Naive thymus-derived CD4-positive, alpha-beta T cell (primary cell): Measurements from ENCODE around the gene TMEM86B. TPM values are rescaled to one million over a fixed set of nuclear protein-coding genes. Genes with fewer than 3 reads are reported as not detected.
A peak's percentile ranks its signal among the peaks of the same experiment; 100 is the strongest.

Source experiments
- ATAC-seq: fragments of 150-1000 bp; cut with Tn5 transposase; 2 replicates; pipeline ENCODE4 v1.10.0; 2021; ENCODE audit warnings: mild to moderate bottlenecking, moderate library complexity
- CTCF ChIA-PET: fragments of 350-600 bp; sonication (Branson Sonifier 250); formaldehyde crosslinking; loops from one replicate; lab custom pipeline; 2021; ENCODE audit warnings: antibody characterized with exemption; lab: Charles Lee
- POLR2A ChIA-PET: fragments of 350-600 bp; sonication (Branson Sonifier 250); formaldehyde crosslinking; loops from one replicate; lab custom pipeline; 2021; ENCODE audit warnings: antibody characterized with exemption, inconsistent platforms; lab: Charles Lee
- DNase-seq, 9 donors: peaks; one replicate each; pipeline versions ENCODE4 v3.0.0 to v3.0.0-alpha.2; 2020 to 2022; ENCODE audit warnings: mixed read lengths in 1 of 9
- H3K27ac ChIP-seq: one replicate; pipeline ENCODE4 v1.7.0; 2013; ENCODE audit warnings: mild to moderate bottlenecking, low read depth, low read length, moderate library complexity
- H3K27me3 ChIP-seq, 2 donors: one replicate each; pipeline ENCODE4 v1.7.0; 2013; ENCODE audit warnings: low read length in 2 of 2, mild to moderate bottlenecking in 2 of 2, moderate library complexity in 2 of 2; ENCODE audit not compliant: control insufficient read depth in 2 of 2, insufficient read depth in 2 of 2
- H3K36me3 ChIP-seq, 3 experiments: 1 replicate in 2 of 3; 2 replicates in 1 of 3; pipeline ENCODE4 v1.7.0; 2013; ENCODE audit warnings: low read length in 3 of 3, mild to moderate bottlenecking in 3 of 3, moderate library complexity in 1 of 3; ENCODE audit not compliant: insufficient read depth in 3 of 3, control insufficient read depth in 2 of 3
- H3K4me1 ChIP-seq, 2 donors: one replicate each; pipeline ENCODE4 v1.7.0; 2013; ENCODE audit warnings: low read length in 2 of 2, mild to moderate bottlenecking in 2 of 2, moderate library complexity in 1 of 2; ENCODE audit not compliant: control insufficient read depth in 2 of 2, insufficient read depth in 2 of 2
- H3K4me3 ChIP-seq: 2 replicates; pipeline ENCODE4 v1.7.0; 2013; ENCODE audit warnings: mild to moderate bottlenecking, low read length
- H3K9me3 ChIP-seq, 3 experiments: 1 replicate in 2 of 3; 2 replicates in 1 of 3; pipeline ENCODE4 v1.7.0; 2013; ENCODE audit warnings: low read length in 3 of 3; ENCODE audit not compliant: control insufficient read depth in 2 of 3
- H3K27ac Mint-ChIP-seq, 9 donors: one replicate each; pipeline ENCODE4 v1.8.0; 2020 to 2022; ENCODE audit warnings: mixed read lengths in 9 of 9, mild to moderate bottlenecking in 8 of 9, moderate library complexity in 5 of 9, inconsistent platforms in 2 of 9
- H3K27me3 Mint-ChIP-seq, 5 donors: one replicate each; pipeline ENCODE4 v1.8.0; 2021 to 2022; ENCODE audit warnings: mixed read lengths in 5 of 5, mild to moderate bottlenecking in 1 of 5
- H3K36me3 Mint-ChIP-seq, 5 donors: one replicate each; pipeline ENCODE4 v1.8.0; 2020 to 2022; ENCODE audit warnings: mixed read lengths in 5 of 5, mild to moderate bottlenecking in 3 of 5, inconsistent platforms in 1 of 5
- H3K4me1 Mint-ChIP-seq, 7 donors: one replicate each; pipeline ENCODE4 v1.8.0; 2020 to 2022; ENCODE audit warnings: mixed read lengths in 7 of 7, mild to moderate bottlenecking in 3 of 7, inconsistent platforms in 1 of 7
- H3K4me3 Mint-ChIP-seq, 10 donors: one replicate each; pipeline ENCODE4 v1.8.0; 2020 to 2022; ENCODE audit warnings: mild to moderate bottlenecking in 10 of 10, mixed read lengths in 10 of 10, moderate library complexity in 6 of 10, inconsistent platforms in 2 of 10
- H3K9me3 Mint-ChIP-seq, 11 donors: one replicate each; pipeline ENCODE4 v1.8.0; 2020 to 2022; ENCODE audit warnings: mixed read lengths in 11 of 11, mild to moderate bottlenecking in 4 of 11, inconsistent platforms in 1 of 11, moderate library complexity in 1 of 11
- intact Hi-C, 2 donors: fragments of 100-400 bp; cut with micrococcal nuclease; formaldehyde crosslinking; loops; one replicate each; pipeline ENCODE4 v1.15.1; 2023
- polyA plus RNA-seq, 2 donors: library from polyadenylated mRNA; unstranded; fragments of 300-500 nt; fragmentation: Illumina TruSeq; gene quantifications; one replicate each; pipeline ENCODE4 v1.2.3, GENCODE V29; 2021
- total RNA-seq, 6 experiments: library from RNA in 5 of 6; stranded (reverse) in 5 of 6; gene quantifications; 1 replicate in 5 of 6; 2 replicates in 1 of 6; pipeline ENCODE4 v1.2.3 and lab custom pipeline; 2021 to 2026

The TMEM86B gene
- total and polyA plus RNA-seq, 7 experiments from 2014 or later: 1.2 to 24.1 (median 10.5) TPM

DNA sequence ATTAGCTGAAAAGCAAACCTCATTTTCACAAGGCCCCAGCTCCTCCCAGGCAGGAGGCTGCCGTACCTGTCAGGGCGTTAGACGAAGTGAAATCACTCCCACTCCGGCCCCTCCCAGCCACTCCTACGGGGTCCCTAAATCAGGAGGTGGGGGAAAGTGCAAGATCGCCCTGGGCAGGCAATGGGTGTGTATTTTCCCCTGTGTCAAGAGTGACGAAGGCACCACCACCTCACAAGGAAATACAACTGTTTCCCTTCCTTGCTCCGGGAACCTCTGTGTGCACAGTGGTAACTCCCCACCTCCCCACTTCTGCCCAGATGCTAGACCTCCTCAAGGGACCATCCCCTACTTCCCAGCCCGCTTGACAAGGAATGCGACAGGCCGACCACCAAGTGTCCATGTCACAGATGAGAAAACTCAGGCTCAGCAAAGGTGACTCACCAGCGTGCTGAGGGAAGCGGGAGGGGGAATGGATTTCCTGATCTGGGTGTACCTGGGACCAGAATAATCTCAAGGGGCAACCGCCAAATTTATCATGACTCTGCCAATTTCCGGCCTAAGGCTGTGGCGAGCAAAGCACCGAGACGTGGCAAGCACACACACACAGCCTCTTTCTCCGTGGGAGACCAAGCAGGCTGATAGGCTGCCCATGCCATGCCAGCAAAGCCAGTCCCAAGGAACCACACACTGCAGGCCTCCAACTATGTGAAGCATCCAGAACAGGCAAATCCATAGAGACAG lies 22.9 kb upstream of the TMEM86B start:
- CTCF ChIA-PET: no interaction called here
- no peaks in the 10 kb centered on the region for H3K9me3 Mint-ChIP-seq

DNA sequence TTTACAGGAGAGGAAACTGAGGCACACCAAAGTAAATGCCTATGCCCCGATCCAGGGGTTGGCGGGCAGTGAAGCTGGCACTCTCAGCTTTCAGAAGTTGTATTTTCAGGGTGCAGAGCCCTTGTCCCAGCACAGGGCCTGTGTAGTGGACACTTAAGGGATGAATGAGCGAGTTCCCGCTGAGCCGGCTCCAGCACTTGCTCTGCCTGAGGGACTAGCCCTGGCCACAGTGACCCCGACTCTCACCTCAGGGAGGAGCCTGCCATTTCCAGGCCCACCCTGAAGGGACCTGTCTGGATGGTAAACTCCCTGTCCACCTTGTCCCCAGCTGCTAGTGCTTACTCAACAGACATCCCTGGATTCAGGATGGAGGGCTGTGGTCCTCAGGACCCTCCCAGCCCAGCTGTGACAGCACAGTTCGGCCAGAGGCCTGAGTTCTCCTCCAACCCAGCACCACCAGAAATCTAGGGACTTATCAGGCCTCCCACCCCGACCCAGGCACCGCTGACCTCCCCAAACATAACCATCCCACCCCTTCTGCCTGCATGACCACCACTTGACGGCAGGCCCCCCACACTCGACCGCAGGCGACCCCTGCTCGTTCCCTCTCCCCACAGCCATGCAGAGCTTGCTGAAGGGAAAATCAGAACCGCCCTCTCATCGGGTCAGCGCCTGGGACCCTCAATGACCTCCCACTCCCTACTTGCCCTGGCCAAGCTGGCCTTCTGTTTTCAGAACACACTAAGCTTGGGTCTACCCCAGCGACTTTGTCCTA lies 21.9 kb upstream of the TMEM86B start:
- peaks cover 0 to 25% (median 7%) of the 10 kb centered on the region in 5 donors for H3K36me3 Mint-ChIP-seq
- peak overlapping the region; percentile 89 to 98 (median 97) for H3K27ac Mint-ChIP-seq
- peaks cover 59 to 69% of the 10 kb centered on the region in 2 donors for H3K4me1 ChIP-seq
- ChIA-PET POLR2A (interaction anchor here (1.2 kb wide), 1 partner anchor 9 kb away, joined by 4 read pairs; the partner anchor contains the start of gene PPP6R1), CTCF (interaction anchor here (0.6 kb wide), 1 partner anchor 14 kb away, joined by 4 read pairs; no protein-coding TSS in a partner anchor)
- ATAC-seq (no peak), DNase-seq (no peak)
- peak overlapping the region; percentile 75 to 99 (median 84) for H3K4me3 Mint-ChIP-seq
- H3K4me1 Mint-ChIP-seq: peaks cover 45 to 70% (median 56%) of the 10 kb centered on the region in 7 donors
- no peaks in the 10 kb centered on the region for H3K27me3 ChIP-seq
- H3K36me3 ChIP-seq: peaks cover 8 to 46% (median 10%) of the 10 kb centered on the region in 3 experiments
- H3K27me3 Mint-ChIP-seq: no peaks in the 10 kb centered on the region
- H3K4me3 ChIP-seq: no peak overlapping the region
- peaks cover 0 to 1% (median 0%) of the 10 kb centered on the region in 11 donors for H3K9me3 Mint-ChIP-seq
- H3K9me3 ChIP-seq: no peaks in the 10 kb centered on the region
- intact Hi-C loops: loop anchor here in 1 of 2 donors (10.0 kb wide), 2 partner anchors 166 to 894 kb away; partner anchors contain the start of gene ZNF444
- peak overlapping the region; percentile 66 for H3K27ac ChIP-seq

More for the DNA sequence above, 22.9 kb upstream of the TMEM86B start:
- Mint-ChIP-seq H3K27me3 (no peaks in the 10 kb centered on the region), H3K4me1 (peaks cover 56 to 81% (median 66%) of the 10 kb centered on the region in 7 donors), H3K36me3 (peaks cover 0 to 35% (median 7%) of the 10 kb centered on the region in 5 donors), H3K4me3 (peak overlapping the region; percentile 75 to 99 (median 84)), H3K27ac (peak overlapping the region; percentile 89 to 98 (median 97))
- Histone ChIP-seq H3K27me3 (no peaks in the 10 kb centered on the region), H3K4me3 (peak overlapping the region; percentile 25), H3K4me1 (peaks cover 68 to 80% of the 10 kb centered on the region in 2 donors), H3K9me3 (no peaks in the 10 kb centered on the region), H3K36me3 (peaks cover 1 to 36% (median 3%) of the 10 kb centered on the region in 3 experiments), H3K27ac (peak overlapping the region; percentile 66)
- DNase-seq (peak in 1 of 9 donors; percentile 37), ATAC-seq (no peak)
- POLR2A ChIA-PET: interaction anchor here (0.6 to 12.3 kb wide), 3 partner anchors 8 to 132 kb away, joined by 3 to 156 read pairs (median 4); partner anchors contain the start of genes BRSK1, HSPBP1 and PPP6R1
- intact Hi-C loops: loop anchor here in 1 of 2 donors (10.0 kb wide), 2 partner anchors 167 to 893 kb away; partner anchors contain the start of gene ZNF444

DNA sequence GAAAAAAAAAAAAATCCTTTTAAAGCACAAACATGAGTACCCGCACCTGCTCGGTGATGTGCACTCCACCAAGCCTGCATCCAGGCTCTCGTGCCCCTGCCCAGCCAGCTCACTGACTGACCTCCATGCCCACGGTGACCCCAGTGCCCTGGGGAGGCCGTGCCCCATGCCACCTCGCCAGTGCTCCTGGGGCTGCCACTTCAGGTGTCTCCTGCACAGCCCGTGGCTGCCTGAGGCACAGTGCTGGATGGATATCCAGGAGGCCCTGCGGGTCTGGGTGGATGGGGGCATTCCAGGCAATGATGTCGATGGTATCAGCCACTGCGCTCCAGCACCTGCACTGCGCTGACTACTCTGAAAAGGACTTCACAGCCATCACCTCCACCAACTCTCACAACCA lies 21.3 kb upstream of the TMEM86B start:
- Mint-ChIP-seq H3K9me3 (peaks cover 0 to 1% (median 0%) of the 10 kb centered on the region in 11 donors), H3K36me3 (peaks cover 0 to 19% (median 7%) of the 10 kb centered on the region in 5 donors), H3K27ac (peak overlapping the region in 1 of 9 donors; percentile 17), H3K27me3 (no peaks in the 10 kb centered on the region), H3K4me1 (peaks cover 40 to 64% (median 51%) of the 10 kb centered on the region in 7 donors), H3K4me3 (peak overlapping the region in 1 of 10 donors; percentile 98)
- no peaks in the 10 kb centered on the region for H3K9me3 ChIP-seq
- ATAC-seq (no peak), DNase-seq (no peak)
- intact Hi-C loops: loop anchor here in 1 of 2 donors (10.0 kb wide), 2 partner anchors 165 to 895 kb away; partner anchors contain the start of gene ZNF444
- no peak overlapping the region for H3K27ac ChIP-seq
- H3K27me3 ChIP-seq: no peaks in the 10 kb centered on the region
- ChIA-PET POLR2A (no interaction called here), CTCF (interaction anchor here (0.6 kb wide), 1 partner anchor 14 kb away, joined by 4 read pairs; no protein-coding TSS in a partner anchor)
- H3K4me3 ChIP-seq: no peak overlapping the region
- H3K36me3 ChIP-seq: peaks cover 13 to 52% (median 13%) of the 10 kb centered on the region in 3 experiments
- H3K4me1 ChIP-seq: peaks cover 53 to 63% of the 10 kb centered on the region in 2 donors

DNA sequence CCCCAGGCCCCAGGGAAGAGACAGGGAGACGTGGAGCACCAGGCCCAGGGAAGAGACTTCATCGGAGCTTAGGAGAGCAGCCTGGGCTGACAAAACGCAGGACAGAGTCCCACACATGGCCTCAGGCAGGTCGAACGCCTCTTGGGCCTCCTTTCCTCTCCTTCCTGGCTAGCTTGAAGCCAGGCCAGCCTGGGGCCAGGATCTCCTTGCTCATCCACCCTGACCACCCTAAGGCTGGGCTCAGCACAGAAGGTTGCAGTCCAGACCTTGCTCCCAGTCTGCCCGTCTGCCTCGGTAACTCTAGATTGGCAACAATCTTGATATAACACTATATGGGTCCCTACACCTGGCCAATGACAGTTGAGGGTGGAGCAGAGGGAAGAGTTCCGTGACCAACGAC lies 20.1 kb upstream of the TMEM86B start:
- no peak for DNase-seq
- POLR2A ChIA-PET: interaction anchor here (1.4 kb wide), 1 partner anchor 8 kb away, joined by 3 read pairs; no protein-coding TSS in a partner anchor
- H3K27ac ChIP-seq: no peak overlapping the region
- Mint-ChIP-seq H3K27me3 (no peaks in the 10 kb centered on the region), H3K36me3 (peaks cover 0 to 24% (median 7%) of the 10 kb centered on the region in 5 donors), H3K4me1 (peaks cover 29 to 56% (median 43%) of the 10 kb centered on the region in 7 donors), H3K27ac (peak overlapping the region in 6 of 9 donors; percentile 11 to 71 (median 54)), H3K9me3 (peaks cover 0 to 1% (median 0%) of the 10 kb centered on the region in 11 donors), H3K4me3 (peak overlapping the region in 6 of 10 donors; percentile 13 to 98 (median 47))
- H3K4me1 ChIP-seq: peaks cover 48 to 60% of the 10 kb centered on the region in 2 donors
- H3K9me3 ChIP-seq: no peaks in the 10 kb centered on the region
- CTCF ChIA-PET: no interaction called here
- intact Hi-C loops: no loop called here
- H3K36me3 ChIP-seq: peaks cover 17 to 64% (median 22%) of the 10 kb centered on the region in 3 experiments
- ATAC-seq: no peak
- H3K27me3 ChIP-seq: no peaks in the 10 kb centered on the region
- H3K4me3 ChIP-seq: no peak overlapping the region

- H3K9me3 Mint-ChIP-seq: peaks cover 0 to 1% (median 0%) of the 10 kb centered on the region in 11 donors
- DNase-seq (no peak), ATAC-seq (no peak)
- H3K27me3 Mint-ChIP-seq: no peaks in the 10 kb centered on the region
- CTCF ChIA-PET: interaction anchor here (0.6 kb wide), 1 partner anchor 9 kb away, joined by 3 read pairs; no protein-coding TSS in a partner anchor
- H3K27me3 ChIP-seq: no peaks in the 10 kb centered on the region
- H3K27ac Mint-ChIP-seq: peak overlapping the region in 2 of 9 donors; percentile 11 to 57
- peaks cover 43 to 55% of the 10 kb centered on the region in 2 donors for H3K4me1 ChIP-seq
- peaks cover 0 to 29% (median 7%) of the 10 kb centered on the region in 5 donors for H3K36me3 Mint-ChIP-seq
- peaks cover 24 to 51% (median 38%) of the 10 kb centered on the region in 7 donors for H3K4me1 Mint-ChIP-seq
- no peak overlapping the region for H3K4me3 ChIP-seq
- POLR2A ChIA-PET: interaction anchor here (1.4 kb wide), 1 partner anchor 9 kb away, joined by 3 read pairs; no protein-coding TSS in a partner anchor
- intact Hi-C loops: no loop called here
- peak overlapping the region in 3 of 10 donors; percentile 33 to 98 (median 61) for H3K4me3 Mint-ChIP-seq
- peaks cover 17 to 69% (median 24%) of the 10 kb centered on the region in 3 experiments for H3K36me3 ChIP-seq
- H3K27ac ChIP-seq: no peak overlapping the region
- no peaks in the 10 kb centered on the region for H3K9me3 ChIP-seq
These were observed 19.7 kb upstream of the TMEM86B start for GRCh38 chr19:55248166-55248675.
